IPS-18c (cell line): Measurements from ENCODE around the gene RANBP6.

Experiments
- H3K4me3 ChIP-seq: 2 replicates; pipeline ENCODE4 v1.7.0; 2013; ENCODE audit warnings: low read depth, mild to moderate bottlenecking, low read length, moderate library complexity; ENCODE audit not compliant: insufficient read depth
- H3K9me3 ChIP-seq: one replicate; pipeline ENCODE4 v1.6.1; 2013; ENCODE audit warnings: mild to moderate bottlenecking, low read length, moderate library complexity; ENCODE audit not compliant: control insufficient read depth, insufficient read depth

The RANBP6 gene

GRCh38 chr9:6014670-6015270, 654 bp downstream of the RANBP6 start:
- peak overlapping the region; percentile 97 for H3K4me3 ChIP-seq
- no peaks in the 10 kb centered on the region for H3K9me3 ChIP-seq

- no peaks in the 10 kb centered on the region for H3K9me3 ChIP-seq
These were observed 7.0 kb downstream of the RANBP6 start for GRCh38 chr9:6008169-6008979.

GRCh38 chr9:6007770-6008168, 7.7 kb downstream of the RANBP6 start:
- H3K9me3 ChIP-seq = no peaks in the 10 kb centered on the region
- H3K4me3 ChIP-seq = peak overlapping the region; percentile 57

More at GRCh38 chr9:6008169-6008979, 7.0 kb downstream of the RANBP6 start:
- H3K4me3 ChIP-seq = peak overlapping the region; percentile 57

GRCh38 chr9:6007058-6007769, 8.2 kb downstream of the RANBP6 start:
- Histone ChIP-seq H3K4me3 (peak overlapping the region; percentile 57), H3K9me3 (no peaks in the 10 kb centered on the region)

- Histone ChIP-seq H3K4me3 (peak overlapping the region; percentile 57), H3K9me3 (no peaks in the 10 kb centered on the region)
These were observed 8.7 kb downstream of the RANBP6 start for GRCh38 chr9:6006749-6007057.

- Histone ChIP-seq H3K9me3 (no peaks in the 10 kb centered on the region), H3K4me3 (no peak overlapping the region)
These were observed 14.5 kb downstream of the RANBP6 start for GRCh38 chr9:6000955-6001354.

GRCh38 chr9:5999443-6000101, 15.9 kb downstream of the RANBP6 start:
- Histone ChIP-seq H3K4me3 (no peak overlapping the region), H3K9me3 (no peaks in the 10 kb centered on the region)

GRCh38 chr9:5994493-5994892, 20.9 kb downstream of the RANBP6 start:
- Histone ChIP-seq H3K4me3 (no peak overlapping the region), H3K9me3 (no peaks in the 10 kb centered on the region)

GRCh38 chr9:5988265-5988664, 27.2 kb downstream of the RANBP6 start:
- H3K4me3 ChIP-seq = no peak overlapping the region
- no peaks in the 10 kb centered on the region for H3K9me3 ChIP-seq

GRCh38 chr9:5983042-5983441, 32.4 kb downstream of the RANBP6 start:
- Histone ChIP-seq H3K4me3 (no peak overlapping the region), H3K9me3 (no peaks in the 10 kb centered on the region)

GRCh38 chr9:5982317-5982716, 33.1 kb downstream of the RANBP6 start:
- Histone ChIP-seq H3K9me3 (no peaks in the 10 kb centered on the region), H3K4me3 (no peak overlapping the region)

- Histone ChIP-seq H3K9me3 (no peaks in the 10 kb centered on the region), H3K4me3 (no peak overlapping the region)
These were observed 36.9 kb downstream of the RANBP6 start for GRCh38 chr9:5978523-5978922.

GRCh38 chr9:5976674-5977397, 38.6 kb downstream of the RANBP6 start:
- H3K9me3 ChIP-seq = no peaks in the 10 kb centered on the region
- H3K4me3 ChIP-seq = no peak overlapping the region

GRCh38 chr9:5971740-5972139, 43.7 kb downstream of the RANBP6 start:
- H3K4me3 ChIP-seq = no peak overlapping the region
- H3K9me3 ChIP-seq = no peaks in the 10 kb centered on the region
